GM18499 (cell line): ENCODE measurements around the gene ZBED4.

ENCODE experiments used
- ATAC-seq: cut with Tn5 transposase; IDR thresholded peaks from one replicate; pipeline ENCODE4 v1.9.1; 2021; ENCODE audit warnings: moderate number of reproducible peaks; ENCODE audit not compliant: insufficient read depth, unreplicated experiment

Gene ZBED4

GRCh38 chr22:49930596-49931412 lies 77.2 kb downstream of the ZBED4 start:
- no peak for ATAC-seq

DNA sequence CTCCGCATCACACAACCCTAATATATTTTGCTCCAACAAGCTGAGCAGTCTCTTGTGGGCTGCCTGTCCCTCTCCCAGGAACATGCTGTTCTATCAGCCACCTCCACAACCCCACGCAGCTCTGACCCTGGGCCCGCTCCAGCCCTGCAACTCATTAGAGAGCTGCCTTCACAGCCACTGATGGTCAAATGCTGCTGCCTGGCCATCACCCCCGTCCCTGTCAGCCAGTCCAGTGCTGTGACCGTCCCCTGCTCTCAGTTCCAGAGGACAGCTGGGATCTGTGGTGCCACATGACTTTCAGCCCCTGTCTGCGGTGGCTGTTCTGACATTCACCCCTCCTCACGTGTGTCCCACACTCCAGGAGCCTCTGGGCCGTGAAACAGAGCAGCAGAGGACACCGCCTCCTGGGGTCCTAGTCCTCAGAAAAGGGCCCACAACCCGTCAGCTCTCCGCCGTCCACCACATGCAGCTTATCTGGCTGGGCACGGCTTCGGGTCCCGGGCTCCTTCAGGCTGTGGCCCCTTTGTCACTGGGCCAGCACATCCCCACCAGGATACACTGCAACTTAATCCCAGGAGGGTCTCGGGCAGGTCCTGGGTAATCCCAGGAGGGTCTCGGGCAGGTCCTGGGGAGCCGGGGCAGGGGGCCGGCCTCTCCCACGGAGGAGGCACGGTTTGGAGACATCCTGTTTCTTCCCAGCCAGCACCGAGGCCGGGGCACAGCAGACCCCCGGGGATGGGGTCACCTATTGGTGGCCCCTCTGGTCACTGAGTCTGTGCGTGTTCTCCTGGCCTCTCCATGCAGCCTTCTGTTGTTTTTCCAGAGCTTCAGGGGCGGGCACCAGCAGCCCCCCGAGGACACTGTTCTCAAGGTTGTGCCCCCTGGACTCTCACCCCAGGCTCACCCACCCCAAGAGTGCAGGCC lies 79.9 kb downstream of the ZBED4 start:
- ATAC-seq: no peak

DNA sequence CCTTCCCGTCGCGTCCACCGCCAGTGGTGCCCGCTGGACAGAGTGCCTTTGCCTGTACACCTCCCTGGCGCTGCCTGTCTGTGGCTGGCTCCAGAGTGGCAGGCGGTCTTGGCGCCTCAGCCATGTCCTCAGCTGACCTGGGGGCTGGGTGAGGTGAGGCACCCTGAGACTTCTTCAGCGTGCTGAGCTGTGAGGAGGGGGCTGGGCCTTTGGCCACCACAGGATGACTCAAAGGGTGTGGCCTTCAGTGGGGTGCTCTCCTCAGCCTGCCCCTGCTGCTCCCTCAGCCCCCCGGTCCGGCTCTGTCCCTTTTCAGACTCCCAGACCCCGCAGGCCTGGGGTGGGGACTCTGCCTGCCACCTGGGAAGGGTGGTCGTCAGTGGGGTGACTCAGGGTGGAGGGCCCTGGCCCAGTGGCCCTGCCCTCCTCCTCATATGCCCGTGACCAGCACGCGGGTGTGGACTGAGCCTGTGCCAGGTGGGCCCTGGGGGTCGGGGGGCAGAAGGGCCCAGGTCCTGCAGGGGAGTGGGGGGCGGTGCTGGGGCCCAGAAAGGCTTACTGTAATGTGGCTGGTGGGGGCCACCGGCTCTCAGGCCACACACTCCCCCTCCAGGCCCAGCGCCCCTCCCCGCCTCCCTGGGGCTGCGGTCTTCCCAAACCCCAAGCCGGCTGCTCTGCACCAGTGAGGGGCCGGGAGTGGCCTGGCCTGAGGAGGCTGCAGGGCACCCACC lies 80.7 kb downstream of the ZBED4 start:
- ATAC-seq: no peak

DNA sequence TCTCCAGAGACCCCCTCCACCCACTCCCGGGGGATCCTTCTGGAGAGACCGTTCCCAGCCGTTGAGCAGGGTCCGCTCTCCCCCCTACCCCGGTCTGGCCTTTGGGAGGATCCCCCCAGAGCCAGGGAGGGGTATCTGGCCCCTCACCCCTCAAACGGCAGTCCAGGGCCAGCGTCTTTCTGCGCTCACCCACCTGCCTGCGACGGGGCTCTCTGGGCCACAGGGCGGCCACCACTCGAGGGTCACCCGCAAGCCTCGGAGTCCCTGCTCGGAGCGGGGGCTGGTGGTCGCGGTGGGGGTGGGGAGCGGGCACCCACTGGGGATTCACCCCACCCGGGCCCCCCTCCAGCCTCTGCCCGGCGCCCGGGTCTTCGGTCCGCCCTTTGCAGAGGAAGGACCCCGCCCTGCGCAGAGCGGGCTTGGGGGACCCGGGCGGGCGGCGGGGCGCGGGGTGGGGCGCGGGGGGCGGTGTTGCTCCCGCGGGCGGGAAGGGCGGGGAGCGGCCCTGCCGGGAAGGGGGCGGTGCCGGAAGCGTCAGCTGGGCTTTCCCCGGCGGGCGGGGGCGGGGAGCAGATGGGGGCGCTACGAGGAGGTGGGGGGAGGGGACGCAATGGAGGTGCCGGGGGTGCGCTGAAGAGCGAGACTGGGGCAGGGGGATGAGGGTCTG lies 81.4 kb downstream of the ZBED4 start:
- no peak for ATAC-seq

DNA sequence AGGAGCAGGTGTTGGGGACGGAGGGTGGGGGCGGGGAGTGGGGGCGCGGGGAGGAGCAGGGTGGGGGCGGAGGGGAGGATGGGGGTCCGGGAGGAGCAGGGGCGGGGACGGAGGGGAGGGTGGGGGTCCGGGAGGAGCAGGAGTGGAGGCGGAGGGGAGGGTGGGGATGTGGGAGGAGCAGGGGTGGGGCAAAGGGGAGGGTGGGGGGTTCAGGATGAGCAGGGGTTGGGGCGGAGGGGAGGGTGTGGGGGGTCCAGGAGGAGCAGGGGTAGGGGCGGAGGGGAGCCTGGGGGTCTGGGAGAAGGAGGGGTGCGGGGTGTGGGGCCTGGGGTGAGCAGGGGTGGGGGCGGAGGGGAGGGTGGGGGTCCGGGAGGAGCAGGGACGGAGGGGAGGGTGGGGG lies 81.9 kb downstream of the ZBED4 start:
- no peak for ATAC-seq

DNA sequence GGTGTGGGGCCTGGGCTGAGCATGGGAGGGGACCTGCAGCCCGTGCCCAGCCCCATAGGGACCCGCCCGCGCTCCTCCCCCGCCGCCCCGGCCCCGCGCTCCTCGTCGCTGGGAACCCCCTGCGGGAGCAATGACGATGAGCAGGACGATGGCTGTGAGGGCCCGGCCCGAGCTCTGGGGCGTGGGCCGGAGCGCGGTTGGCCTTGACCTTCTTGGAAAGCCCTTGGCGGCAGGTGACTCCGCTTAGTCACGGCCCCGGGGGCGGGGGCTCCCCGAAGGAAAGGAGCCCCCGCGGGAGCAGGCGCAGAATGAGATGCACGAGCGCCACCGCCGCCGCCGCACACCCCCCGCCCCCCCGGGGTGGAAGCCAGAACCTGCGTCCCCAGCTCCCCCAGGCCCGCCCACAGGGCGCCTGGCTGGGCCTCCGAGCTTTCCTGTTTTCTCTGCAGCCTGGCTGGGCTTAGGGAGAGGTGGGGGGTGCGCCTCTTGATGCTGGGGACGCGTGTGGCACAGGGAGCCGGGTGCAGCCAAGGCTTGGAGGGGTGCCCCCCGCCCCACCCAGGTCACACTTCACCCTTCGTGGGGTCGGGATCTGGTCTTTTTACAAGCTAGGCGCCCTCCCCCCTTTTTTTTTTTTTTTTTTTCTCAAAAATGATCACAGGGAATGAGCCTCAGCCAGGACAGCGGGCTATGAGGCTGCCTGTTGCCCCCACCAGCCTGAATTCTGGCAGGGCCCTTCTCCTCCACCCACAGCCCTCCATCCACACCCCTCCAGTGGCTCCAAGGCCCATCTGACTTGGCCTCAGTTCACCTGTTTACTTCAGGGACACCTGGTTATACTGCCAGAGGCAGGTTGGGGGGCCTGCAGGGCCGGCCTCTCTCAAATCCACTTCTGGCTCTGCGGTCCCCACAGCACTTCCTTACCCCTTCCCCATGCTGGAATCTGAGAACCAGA lies 82.7 kb downstream of the ZBED4 start:
- no peak for ATAC-seq

- no peak for ATAC-seq
Measured at GRCh38 chr22:49936973-49937757, 83.5 kb downstream of the ZBED4 start.

GRCh38 chr22:49937758-49938564 lies 84.3 kb downstream of the ZBED4 start:
- ATAC-seq: no peak

GRCh38 chr22:49938565-49939136 lies 85.0 kb downstream of the ZBED4 start:
- no peak for ATAC-seq
